ENCODE results near the gene RTL1. TPM values are rescaled to one million over a fixed set of nuclear protein-coding genes. Genes with fewer than 3 reads are reported as not detected.

The RTL1 gene
- total RNA-seq, result not detected
- long read RNA-seq, result 0 reads

- DNase-seq, result no peak
Observed at GRCh38 chr14:100903672-100904185, at the start of gene RTL1. RTL1 (minus strand) TSS chr14:100903722; CDS start chr14:100884788, 18,934 bp downstream.

GRCh38 chr14:100950024-100950423, 46.5 kb upstream of the RTL1 start:
- DNase-seq, result no peak
- intact Hi-C loops (cut with DNase I), result no loop called here
- H3K9me3 ChIP-seq, result no peaks in the 10 kb centered on the region
- TF ChIP-seq CTCF (IDR thresholded peaks at IDR 0.05), result no peak
- H3K27me3 ChIP-seq, result no peaks in the 10 kb centered on the region
- no peaks in the 10 kb centered on the region for H3K4me1 ChIP-seq
- H3K36me3 ChIP-seq, result no peaks in the 10 kb centered on the region
- no peak overlapping the region for H3K27ac ChIP-seq
- ATAC-seq, result no peak
- H3K4me3 ChIP-seq, result no peak overlapping the region

More at GRCh38 chr14:100903672-100904185, at the start of gene RTL1:
- ATAC-seq, result no peak
- H3K9me3 ChIP-seq, result no peaks in the 10 kb centered on the region
- H3K4me1 ChIP-seq, result peaks cover 9% of the 10 kb centered on the region
- no peaks in the 10 kb centered on the region for H3K36me3 ChIP-seq
- H3K27me3 ChIP-seq, result peaks cover 64% of the 10 kb centered on the region
- no peak for TF ChIP-seq CTCF (IDR thresholded peaks at IDR 0.05)
- intact Hi-C loops (cut with DNase I), result no loop called here
- no peak within 1 kb of the TSS for H3K27ac ChIP-seq
- no peak within 1 kb of the TSS for H3K4me3 ChIP-seq

GRCh38 chr14:100944052-100944451, 40.5 kb upstream of the RTL1 start:
- Histone ChIP-seq H3K4me1 (no peaks in the 10 kb centered on the region), H3K27ac (no peak overlapping the region), H3K4me3 (no peak overlapping the region), H3K9me3 (no peaks in the 10 kb centered on the region), H3K27me3 (no peaks in the 10 kb centered on the region), H3K36me3 (no peaks in the 10 kb centered on the region)
- intact Hi-C loops (cut with DNase I), result no loop called here
- no peak for TF ChIP-seq CTCF (IDR thresholded peaks at IDR 0.05)
- DNase-seq (no peak), ATAC-seq (no peak)

- Histone ChIP-seq H3K4me3 (no peak overlapping the region), H3K4me1 (no peaks in the 10 kb centered on the region), H3K27ac (no peak overlapping the region), H3K27me3 (peaks cover 5% of the 10 kb centered on the region), H3K36me3 (no peaks in the 10 kb centered on the region), H3K9me3 (no peaks in the 10 kb centered on the region)
- ATAC-seq (no peak), DNase-seq (no peak)
- intact Hi-C loops (cut with DNase I), result no loop called here
- TF ChIP-seq CTCF (IDR thresholded peaks at IDR 0.05), result no peak
Observed at GRCh38 chr14:100930270-100930669, 26.7 kb upstream of the RTL1 start.

- ATAC-seq (no peak), DNase-seq (no peak)
- no peak for TF ChIP-seq CTCF (IDR thresholded peaks at IDR 0.05)
- Histone ChIP-seq H3K9me3 (no peaks in the 10 kb centered on the region), H3K36me3 (no peaks in the 10 kb centered on the region), H3K4me3 (no peak overlapping the region), H3K27me3 (peaks cover 6% of the 10 kb centered on the region), H3K27ac (no peak overlapping the region), H3K4me1 (no peaks in the 10 kb centered on the region)
- intact Hi-C loops (cut with DNase I), result no loop called here
Observed at GRCh38 chr14:100915560-100915959, 12.0 kb upstream of the RTL1 start.

- TF ChIP-seq CTCF (IDR thresholded peaks at IDR 0.05), result no peak
- no peak for DNase-seq
- no peak for ATAC-seq
- H3K9me3 ChIP-seq, result no peaks in the 10 kb centered on the region
- H3K27me3 ChIP-seq, result peaks cover 6% of the 10 kb centered on the region
- H3K36me3 ChIP-seq, result no peaks in the 10 kb centered on the region
- intact Hi-C loops (cut with DNase I), result no loop called here
- H3K4me1 ChIP-seq, result no peaks in the 10 kb centered on the region
- no peak overlapping the region for H3K4me3 ChIP-seq
- no peak overlapping the region for H3K27ac ChIP-seq
Observed at GRCh38 chr14:100914597-100915021, 11.1 kb upstream of the RTL1 start.
